Spleen (tissue), 7 donors: Measurements from ENCODE around the gene PTS.

Source experiments
- POLR2A ChIP-seq, 3 donors: fragments of 450-650 bp; IDR thresholded peaks; one replicate each; pipeline ENCODE4 v1.5.1; 2017; ENCODE audit warnings: antibody characterized with exemption in 3 of 3, mild to moderate bottlenecking in 1 of 3
- POLR2AphosphoS5 ChIP-seq, 3 donors: sonication (generic); formaldehyde crosslinking; IDR thresholded peaks; one replicate each; pipeline ENCODE4 v1.5.1; 2017; ENCODE audit warnings: antibody characterized with exemption in 3 of 3
- TF ChIP-seq, protein P1 (sequence below), 11 experiments: fragments of 200-600 bp in 7 of 11; fragments of 450-650 bp in 4 of 11; sonication (generic) in 4 of 11; IDR thresholded peaks in 8 of 11; conservative IDR thresholded peaks in 3 of 11; 1 replicate in 7 of 11; 2 replicates in 4 of 11; pipeline versions ENCODE4 v1.4.0 to v1.8.0; 2016 to 2021; ENCODE audit warnings: antibody characterized with exemption in 11 of 11, inconsistent platforms in 4 of 11, mild to moderate bottlenecking in 1 of 11
- donor health status: DM: no; HTN: no; CAD: no; lungs with moderate emphysema.
- donor health status: DM: no; HTN: no; CAD: no.
- donor health status: DM: no; HTN: no; CAD: no.

DNA sequence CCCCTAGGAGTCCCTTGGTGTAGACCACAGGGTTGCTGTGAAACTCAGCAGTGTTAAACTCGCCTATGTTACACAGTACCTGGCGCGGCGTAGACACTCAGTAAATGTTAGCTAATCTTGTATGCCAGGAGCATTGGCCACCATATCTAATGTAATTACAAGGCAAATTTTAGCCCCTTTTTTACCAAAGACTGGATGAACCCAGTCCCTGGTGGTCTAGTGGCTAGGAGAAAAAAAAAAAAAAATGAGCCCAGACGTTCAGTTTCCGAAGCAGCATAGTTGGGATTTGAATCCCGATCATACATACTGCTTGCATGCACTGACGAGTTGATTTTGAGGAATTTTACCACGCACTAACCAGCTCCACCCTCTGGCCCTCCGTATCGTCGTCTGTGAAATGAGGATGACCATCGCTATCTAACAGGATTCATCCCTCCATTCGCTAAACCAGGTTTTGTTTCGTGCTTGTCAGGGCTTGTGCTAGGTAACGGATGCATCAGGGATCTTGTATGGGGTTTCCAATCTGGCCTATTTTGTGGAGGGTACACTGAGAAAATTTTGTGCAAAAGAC lies 688 bp downstream of the PTS start:
- TF ChIP-seq POLR2AphosphoS5 (IDR thresholded peaks at IDR 0.05) (no peak), POLR2A (IDR thresholded peaks at IDR 0.05) (no peak)
- TF ChIP-seq, protein P1, sequence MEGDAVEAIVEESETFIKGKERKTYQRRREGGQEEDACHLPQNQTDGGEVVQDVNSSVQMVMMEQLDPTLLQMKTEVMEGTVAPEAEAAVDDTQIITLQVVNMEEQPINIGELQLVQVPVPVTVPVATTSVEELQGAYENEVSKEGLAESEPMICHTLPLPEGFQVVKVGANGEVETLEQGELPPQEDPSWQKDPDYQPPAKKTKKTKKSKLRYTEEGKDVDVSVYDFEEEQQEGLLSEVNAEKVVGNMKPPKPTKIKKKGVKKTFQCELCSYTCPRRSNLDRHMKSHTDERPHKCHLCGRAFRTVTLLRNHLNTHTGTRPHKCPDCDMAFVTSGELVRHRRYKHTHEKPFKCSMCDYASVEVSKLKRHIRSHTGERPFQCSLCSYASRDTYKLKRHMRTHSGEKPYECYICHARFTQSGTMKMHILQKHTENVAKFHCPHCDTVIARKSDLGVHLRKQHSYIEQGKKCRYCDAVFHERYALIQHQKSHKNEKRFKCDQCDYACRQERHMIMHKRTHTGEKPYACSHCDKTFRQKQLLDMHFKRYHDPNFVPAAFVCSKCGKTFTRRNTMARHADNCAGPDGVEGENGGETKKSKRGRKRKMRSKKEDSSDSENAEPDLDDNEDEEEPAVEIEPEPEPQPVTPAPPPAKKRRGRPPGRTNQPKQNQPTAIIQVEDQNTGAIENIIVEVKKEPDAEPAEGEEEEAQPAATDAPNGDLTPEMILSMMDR (IDR thresholded peaks at IDR 0.05 in 8 of 11, conservative IDR thresholded peaks at IDR 0.05 in 3 of 11), result no peak
